GM19455 (cell line): ENCODE results near the gene CCDC171.
"Not testable (repeated sequence)": the region's sequence is repeated elsewhere in the genome, so short reads cannot be mapped to it uniquely, and the experiment has no call there.

ENCODE experiments used
- ATAC-seq: cut with Tn5 transposase; IDR thresholded peaks from one replicate; pipeline ENCODE4 v1.9.1; 2021; ENCODE audit not compliant: unreplicated experiment

CCDC171 gene

GRCh38 chr9:15670894-15671293 lies 118.1 kb downstream of the CCDC171 start:
- ATAC-seq = no peak

DNA sequence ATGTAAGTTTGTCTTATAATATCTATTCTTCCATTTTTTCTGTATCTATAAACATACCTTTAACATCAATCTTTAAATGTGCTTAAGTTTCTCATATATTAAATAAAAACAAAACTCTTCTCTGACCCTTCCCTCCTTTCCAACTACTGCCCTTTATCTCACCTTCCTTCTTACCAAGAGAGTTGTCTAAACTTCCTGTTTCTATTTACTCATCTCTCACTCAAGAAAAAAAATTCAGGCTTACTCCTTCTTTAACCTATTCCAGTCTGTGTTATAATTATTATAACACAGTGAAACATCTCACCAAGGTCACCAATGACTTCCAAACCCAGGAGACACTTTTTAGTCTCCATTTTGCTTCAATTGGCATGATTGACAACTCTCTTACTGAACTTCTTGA lies 140.9 kb downstream of the CCDC171 start:
- no peak for ATAC-seq

GRCh38 chr9:15696979-15697378 lies 144.1 kb downstream of the CCDC171 start:
- ATAC-seq = no peak

DNA sequence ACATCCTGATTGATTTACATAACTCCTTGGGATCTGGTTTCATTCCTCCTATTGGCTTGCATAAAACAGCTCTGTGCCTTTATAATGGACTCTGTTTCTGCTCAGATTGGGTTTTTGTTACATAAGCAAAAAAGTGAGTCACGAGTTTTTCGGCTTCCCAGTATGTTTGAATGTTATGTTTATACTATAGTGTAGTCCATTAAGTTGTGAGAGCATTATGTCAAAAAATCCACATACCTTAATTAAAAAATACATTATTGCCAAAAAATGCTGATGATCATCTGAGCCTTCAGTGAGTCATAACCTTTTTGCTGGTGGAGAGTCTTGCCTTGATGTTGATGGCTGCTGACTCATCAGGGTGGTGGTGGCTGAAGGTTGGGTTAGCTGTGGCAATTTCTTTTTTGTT lies 144.6 kb downstream of the CCDC171 start:
- no peak for ATAC-seq

- not testable (repeated sequence) for ATAC-seq
Measured at GRCh38 chr9:15699876-15700559, 147.2 kb downstream of the CCDC171 start.

GRCh38 chr9:15707000-15707399 lies 154.2 kb downstream of the CCDC171 start:
- ATAC-seq = no peak

GRCh38 chr9:15711531-15711930 lies 158.7 kb downstream of the CCDC171 start:
- no peak for ATAC-seq

DNA sequence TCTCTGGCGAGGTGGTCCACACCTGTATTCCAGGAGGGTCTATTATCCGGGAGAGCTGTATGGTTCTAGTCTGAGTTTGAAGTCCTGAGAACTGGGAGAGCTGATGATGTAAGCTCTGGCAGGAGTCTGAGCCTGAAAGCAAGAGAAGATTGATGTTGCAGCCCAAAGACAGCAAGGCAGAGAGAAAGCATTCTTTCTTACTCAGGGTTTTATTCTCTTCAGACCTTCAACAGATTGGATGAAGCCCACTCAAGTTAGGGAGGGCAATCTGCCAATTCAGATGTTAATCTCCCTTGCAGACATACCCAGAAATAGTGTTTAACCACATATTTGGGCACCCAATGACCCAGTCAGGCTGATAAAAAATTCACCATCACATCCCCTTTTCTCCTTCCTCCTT lies 159.1 kb downstream of the CCDC171 start:
- ATAC-seq = no peak

- no peak for ATAC-seq
Measured at GRCh38 chr9:15714746-15715145, 161.9 kb downstream of the CCDC171 start.

- no peak for ATAC-seq
Measured at GRCh38 chr9:15717290-15717967, 164.6 kb downstream of the CCDC171 start.

GRCh38 chr9:15718423-15718822 lies 165.6 kb downstream of the CCDC171 start:
- ATAC-seq = no peak

GRCh38 chr9:15720861-15721260 lies 168.0 kb downstream of the CCDC171 start:
- no peak for ATAC-seq

- ATAC-seq = no peak
Measured at GRCh38 chr9:15722888-15723287, 170.0 kb downstream of the CCDC171 start.

DNA sequence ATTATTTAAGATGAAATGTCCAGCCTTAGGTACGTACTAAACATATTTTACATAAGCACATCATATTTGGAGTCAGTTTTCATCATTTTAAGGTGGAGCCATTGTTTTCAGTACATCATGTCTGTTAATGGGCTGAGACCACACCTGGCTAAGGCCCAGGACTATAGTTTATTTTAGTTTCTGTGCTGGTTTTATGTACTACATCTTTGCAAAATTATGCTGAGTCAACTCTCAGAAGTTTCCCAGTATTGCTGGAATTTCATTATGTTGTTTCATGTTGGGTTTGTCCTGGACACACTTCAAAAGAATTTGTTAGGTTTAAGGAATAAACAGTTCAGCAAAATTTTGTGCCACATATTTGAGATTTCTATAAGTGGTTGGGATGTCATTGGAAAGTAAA lies 171.2 kb downstream of the CCDC171 start:
- no peak for ATAC-seq

- ATAC-seq = no peak
Measured at GRCh38 chr9:15724612-15725011, 171.8 kb downstream of the CCDC171 start.

DNA sequence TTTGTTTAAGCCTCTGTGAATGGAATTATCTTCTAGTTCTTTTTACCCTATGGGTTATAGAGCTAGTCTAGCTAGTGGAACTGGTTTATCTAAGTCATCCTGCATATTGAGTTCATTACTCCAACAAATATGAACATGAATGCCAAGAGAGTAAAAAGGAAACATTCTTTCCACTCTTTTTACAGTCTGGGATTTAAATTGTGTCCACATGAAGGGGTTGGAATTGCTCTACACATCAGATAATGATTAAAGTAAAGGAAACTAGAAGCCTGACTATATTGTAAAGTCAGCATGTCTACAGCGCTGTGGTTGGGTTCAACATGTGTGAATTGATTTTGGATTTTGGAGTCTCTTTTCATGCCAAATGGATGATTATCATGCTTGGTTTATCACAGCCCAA lies 173.1 kb downstream of the CCDC171 start:
- no peak for ATAC-seq

DNA sequence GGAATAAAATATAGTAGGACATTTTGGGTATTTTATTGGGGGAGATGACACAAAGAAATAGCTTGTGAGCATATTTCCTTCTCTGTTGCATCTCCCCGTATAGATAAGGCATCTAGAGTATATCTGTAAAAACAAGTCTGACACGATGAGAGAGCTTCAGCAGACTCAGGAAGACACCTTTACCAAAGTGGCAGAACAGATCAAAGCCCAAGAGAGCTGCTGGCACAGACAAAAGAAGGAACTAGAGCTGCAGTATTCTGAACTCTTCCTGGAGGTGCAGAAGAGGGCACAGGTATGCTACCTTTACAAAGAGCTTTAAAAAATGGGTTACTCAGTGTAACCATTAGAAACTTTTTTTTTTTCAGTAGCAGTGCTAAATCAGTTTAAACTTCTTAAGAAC lies 176.7 kb downstream of the CCDC171 start:
- ATAC-seq = no peak

DNA sequence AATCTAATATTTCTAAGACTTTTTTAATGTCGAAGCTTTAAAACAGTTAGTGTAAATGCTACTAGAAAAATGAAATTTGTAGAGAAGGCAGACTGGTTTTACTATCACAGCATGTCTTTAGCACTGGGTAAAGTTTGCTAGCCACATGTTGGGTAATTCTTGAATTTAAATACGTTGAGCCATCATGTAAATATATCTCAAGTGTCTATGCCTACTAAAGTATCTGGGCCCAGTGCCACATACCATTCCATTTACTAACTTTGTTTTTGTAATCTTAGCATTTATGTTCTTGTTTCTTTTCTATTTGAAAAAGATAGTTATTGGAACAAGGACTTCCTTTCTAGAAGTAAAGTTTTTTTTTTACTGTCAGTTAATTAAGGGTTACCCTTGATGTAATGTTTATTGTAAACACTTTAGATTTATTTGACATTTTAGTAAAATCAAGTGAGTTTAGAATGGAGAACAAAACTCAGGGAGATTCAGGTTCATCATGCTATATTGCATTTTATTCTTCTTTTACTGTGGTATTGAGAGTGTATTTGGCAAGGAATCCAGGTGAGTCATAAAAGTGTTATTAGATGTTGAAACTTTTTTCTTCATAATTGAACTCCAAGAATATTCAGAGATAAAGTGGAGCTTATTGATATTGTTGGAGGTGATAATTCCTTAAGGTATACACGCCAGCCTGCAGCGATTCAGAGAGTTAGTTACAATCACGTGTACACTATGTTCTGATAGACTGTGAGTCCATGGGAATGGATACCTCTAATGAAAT lies 182.4 kb downstream of the CCDC171 start:
- no peak for ATAC-seq

DNA sequence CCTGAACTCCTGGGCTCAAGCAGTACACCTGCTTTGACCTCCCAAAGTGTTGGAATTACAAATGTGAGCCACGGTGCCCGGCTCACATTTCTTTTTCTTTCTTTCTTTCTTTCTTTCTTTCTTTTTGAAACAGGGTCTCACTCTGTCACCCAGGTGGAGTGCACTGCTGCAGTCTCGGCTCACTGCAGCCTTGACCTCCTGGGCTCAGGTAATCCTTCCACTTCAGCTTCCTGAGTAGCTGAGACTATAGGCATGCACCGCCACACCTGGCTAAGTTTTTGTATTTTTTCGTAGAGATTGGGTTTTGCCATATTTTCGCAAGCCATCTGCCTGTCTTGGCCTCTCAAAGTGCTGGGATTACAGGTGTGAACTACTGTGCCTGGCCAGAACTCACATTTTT lies 183.7 kb downstream of the CCDC171 start:
- ATAC-seq = no peak

GRCh38 chr9:15738011-15738410 lies 185.2 kb downstream of the CCDC171 start:
- no peak for ATAC-seq

- ATAC-seq = no peak
Measured at GRCh38 chr9:15741015-15741414, 188.2 kb downstream of the CCDC171 start.

GRCh38 chr9:15743512-15743911 lies 190.7 kb downstream of the CCDC171 start:
- ATAC-seq = peak; percentile 79
